ENCODE data around the gene DAP. TPM values are rescaled to one million over a fixed set of nuclear protein-coding genes. Genes with fewer than 3 reads are reported as not detected.

The DAP gene
- total RNA-seq, 1 donor from 2014 or later, result 11.8 TPM

DNA sequence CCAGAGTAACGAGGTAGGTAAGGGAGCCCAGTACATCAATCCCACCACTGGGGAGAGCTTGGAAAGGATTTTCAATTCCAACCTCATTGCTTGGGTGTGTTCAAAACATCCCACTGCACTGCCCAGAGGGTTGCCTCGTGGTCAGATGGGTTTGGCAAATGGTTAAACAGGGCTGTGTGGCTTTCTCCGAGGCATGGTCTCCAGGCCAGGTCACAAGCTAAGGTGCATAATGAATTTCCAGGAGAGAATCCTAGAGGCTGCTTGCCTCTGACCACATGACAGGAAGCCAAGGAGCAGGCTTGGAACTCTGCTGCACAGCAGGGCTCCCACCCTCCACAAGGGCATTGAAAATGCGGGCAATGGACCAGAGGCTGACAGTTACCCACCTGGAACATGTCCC is 51.6 kb downstream of the DAP start:
- no peaks in the 10 kb centered on the region for H3K27me3 ChIP-seq (ENCODE audit: control insufficient read depth, insufficient read depth, low read length)
- no peak for FAIRE-seq
- DNase-seq (ENCODE audit: low read depth), result no peak
- H3K4me3 ChIP-seq (ENCODE audit: low read depth, low read length), result no peak overlapping the region
- H3K36me3 ChIP-seq (ENCODE audit: control insufficient read depth, insufficient read depth, low read length), result no peaks in the 10 kb centered on the region
- TF ChIP-seq, protein P1, sequence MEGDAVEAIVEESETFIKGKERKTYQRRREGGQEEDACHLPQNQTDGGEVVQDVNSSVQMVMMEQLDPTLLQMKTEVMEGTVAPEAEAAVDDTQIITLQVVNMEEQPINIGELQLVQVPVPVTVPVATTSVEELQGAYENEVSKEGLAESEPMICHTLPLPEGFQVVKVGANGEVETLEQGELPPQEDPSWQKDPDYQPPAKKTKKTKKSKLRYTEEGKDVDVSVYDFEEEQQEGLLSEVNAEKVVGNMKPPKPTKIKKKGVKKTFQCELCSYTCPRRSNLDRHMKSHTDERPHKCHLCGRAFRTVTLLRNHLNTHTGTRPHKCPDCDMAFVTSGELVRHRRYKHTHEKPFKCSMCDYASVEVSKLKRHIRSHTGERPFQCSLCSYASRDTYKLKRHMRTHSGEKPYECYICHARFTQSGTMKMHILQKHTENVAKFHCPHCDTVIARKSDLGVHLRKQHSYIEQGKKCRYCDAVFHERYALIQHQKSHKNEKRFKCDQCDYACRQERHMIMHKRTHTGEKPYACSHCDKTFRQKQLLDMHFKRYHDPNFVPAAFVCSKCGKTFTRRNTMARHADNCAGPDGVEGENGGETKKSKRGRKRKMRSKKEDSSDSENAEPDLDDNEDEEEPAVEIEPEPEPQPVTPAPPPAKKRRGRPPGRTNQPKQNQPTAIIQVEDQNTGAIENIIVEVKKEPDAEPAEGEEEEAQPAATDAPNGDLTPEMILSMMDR (IDR thresholded peaks at IDR 0.05; ENCODE audit: insufficient read depth, low read length, severe bottlenecking), result no peak

DNA sequence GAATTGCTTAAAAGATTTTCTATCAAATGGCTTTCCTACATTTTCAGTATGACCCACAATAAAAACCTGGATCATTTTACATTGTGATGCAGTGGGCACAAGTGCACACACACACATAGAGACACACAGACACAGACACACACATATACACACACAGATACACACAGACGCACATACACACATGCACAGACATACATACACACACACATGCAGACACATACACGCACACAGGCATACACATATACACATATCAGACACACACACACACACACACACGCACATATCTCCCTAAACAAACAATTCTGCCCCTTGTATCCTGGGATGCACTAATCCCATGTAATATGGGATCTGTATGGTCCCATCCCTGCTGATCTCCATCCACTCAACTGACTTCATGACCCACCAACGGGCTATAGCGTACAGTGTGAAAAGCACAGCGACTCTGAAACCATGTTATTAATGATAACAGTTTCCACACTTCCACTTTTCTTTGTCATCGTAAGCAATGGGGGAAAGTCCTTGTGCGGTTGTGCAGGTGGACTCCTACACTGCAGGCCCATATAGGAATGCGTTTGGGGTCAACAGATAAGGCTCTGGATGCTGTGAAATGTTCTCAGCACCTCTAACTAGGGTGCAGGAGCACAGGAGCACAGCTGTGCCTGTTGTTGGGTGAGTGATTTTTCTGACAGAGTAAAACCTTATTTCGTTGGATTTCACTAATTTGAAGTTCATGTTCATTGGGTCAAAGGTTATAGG is 52.7 kb downstream of the DAP start:
- no peak for DNase-seq (ENCODE audit: low read depth)
- Histone ChIP-seq H3K27me3 (ENCODE audit: control insufficient read depth, insufficient read depth, low read length) (no peaks in the 10 kb centered on the region), H3K4me3 (ENCODE audit: low read depth, low read length) (no peak overlapping the region), H3K36me3 (ENCODE audit: control insufficient read depth, insufficient read depth, low read length) (no peaks in the 10 kb centered on the region)
- TF ChIP-seq, protein P1 (IDR thresholded peaks at IDR 0.05; ENCODE audit: insufficient read depth, low read length, severe bottlenecking), result no peak
- FAIRE-seq, result no peak

DNA sequence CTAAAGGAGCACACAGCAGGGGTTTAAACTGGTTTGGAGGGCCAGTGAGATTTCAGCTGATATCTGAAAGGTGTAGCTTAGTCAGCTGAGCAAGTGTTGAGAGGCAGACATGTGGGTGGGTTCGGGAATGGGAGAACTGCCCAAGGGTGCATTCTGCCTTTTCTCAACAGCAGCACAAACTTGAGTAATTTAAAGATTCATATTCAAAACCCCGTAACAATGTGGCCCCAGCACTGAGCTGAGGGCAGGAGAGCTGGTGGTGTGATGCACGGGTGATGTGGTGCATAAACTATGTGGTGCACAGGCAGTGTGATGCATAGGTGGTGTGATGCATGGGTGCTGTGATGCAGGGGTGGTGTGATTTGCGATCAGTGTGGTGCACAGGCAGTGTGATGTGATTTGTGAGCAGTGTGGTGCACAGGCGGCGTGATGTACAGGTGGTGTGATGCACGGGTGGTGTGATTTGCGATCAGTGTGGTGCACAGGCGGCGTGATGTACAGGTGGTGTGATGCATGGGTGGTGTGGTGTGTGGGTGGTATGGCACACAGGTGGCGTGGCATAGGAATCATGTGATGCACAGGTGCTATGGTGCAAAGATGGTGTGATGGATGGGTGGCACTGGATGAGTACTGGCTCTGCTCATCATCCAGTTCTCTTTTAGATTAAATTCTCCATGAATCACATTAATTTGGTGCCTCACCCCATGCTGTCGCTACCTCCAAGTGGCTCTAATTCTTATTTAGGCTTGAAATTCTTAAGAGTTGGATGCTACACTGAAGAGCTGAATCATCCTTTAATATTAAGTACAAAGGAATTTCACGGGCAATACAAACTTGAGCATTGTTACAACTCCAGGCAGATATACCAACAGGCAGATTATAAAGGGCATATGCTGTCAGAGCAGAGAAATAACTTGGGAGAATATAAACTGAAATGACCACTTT is 53.6 kb downstream of the DAP start:
- Histone ChIP-seq H3K4me3 (ENCODE audit: low read depth, low read length) (no peak overlapping the region), H3K27me3 (ENCODE audit: control insufficient read depth, insufficient read depth, low read length) (no peaks in the 10 kb centered on the region), H3K36me3 (ENCODE audit: control insufficient read depth, insufficient read depth, low read length) (no peaks in the 10 kb centered on the region)
- no peak for DNase-seq (ENCODE audit: low read depth)
- TF ChIP-seq, protein P1 (IDR thresholded peaks at IDR 0.05; ENCODE audit: insufficient read depth, low read length, severe bottlenecking), result no peak
- no peak for FAIRE-seq

DNA sequence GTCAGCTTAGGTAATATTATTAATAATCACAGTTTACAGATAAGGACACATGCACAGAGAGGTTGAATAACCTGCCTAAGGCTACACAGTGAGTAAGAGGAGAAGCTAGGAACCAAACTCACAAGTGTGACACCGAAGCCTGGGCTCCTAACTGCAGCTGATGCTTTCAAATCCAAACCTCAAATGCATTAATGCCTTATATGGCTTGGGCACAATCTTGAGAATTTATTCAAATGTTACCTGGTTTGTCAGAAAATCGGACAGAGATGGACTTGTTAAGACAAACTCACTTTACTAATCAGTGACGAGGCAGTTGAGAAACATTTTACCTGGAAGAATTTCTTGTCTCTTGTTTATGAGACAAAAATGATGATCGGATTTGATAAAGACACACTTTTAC is 54.7 kb downstream of the DAP start:
- TF ChIP-seq, protein P1 (IDR thresholded peaks at IDR 0.05; ENCODE audit: insufficient read depth, low read length, severe bottlenecking), result no peak
- FAIRE-seq (no peak), DNase-seq (ENCODE audit: low read depth) (no peak)

DNA sequence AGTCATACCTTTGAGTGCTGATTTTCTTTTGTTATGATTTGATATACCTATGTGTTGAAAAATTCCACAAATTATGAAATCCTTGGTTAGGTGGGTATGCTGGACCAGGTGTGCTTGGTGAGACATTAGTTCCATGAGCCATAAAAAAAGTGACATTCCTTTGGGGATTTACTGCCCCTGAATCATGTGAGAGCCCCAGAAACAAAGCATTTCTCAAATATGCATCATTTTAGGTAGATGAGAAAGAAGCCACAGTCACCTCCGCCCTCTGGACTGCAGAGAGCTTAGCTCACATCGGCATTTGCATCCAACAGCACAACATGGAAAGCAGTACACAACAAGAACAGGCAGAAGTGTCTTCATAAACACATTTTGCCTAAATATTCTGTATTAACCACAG is 55.3 kb downstream of the DAP start:
- Histone ChIP-seq H3K27me3 (ENCODE audit: control insufficient read depth, insufficient read depth, low read length) (no peaks in the 10 kb centered on the region), H3K4me3 (ENCODE audit: low read depth, low read length) (no peak overlapping the region), H3K36me3 (ENCODE audit: control insufficient read depth, insufficient read depth, low read length) (no peaks in the 10 kb centered on the region)
- DNase-seq (ENCODE audit: low read depth), result peak; percentile 35
- TF ChIP-seq, protein P1 (IDR thresholded peaks at IDR 0.05; ENCODE audit: insufficient read depth, low read length, severe bottlenecking), result no peak
- FAIRE-seq, result no peak

More for the DNA sequence above, 54.7 kb downstream of the DAP start:
- Histone ChIP-seq H3K4me3 (ENCODE audit: low read depth, low read length) (no peak overlapping the region), H3K27me3 (ENCODE audit: control insufficient read depth, insufficient read depth, low read length) (no peaks in the 10 kb centered on the region), H3K36me3 (ENCODE audit: control insufficient read depth, insufficient read depth, low read length) (no peaks in the 10 kb centered on the region)

All from bronchial epithelial cell (primary cell).